Astrocyte of the cerebellum (primary cell): Measurements from ENCODE around the gene TSKS.

Experiments
- DNase-seq: peaks from one replicate; pipeline ENCODE4 v3.0.0-alpha.2; 2011; ENCODE audit warnings: low read depth
- H3K4me3 ChIP-seq: 2 replicates; pipeline ENCODE4 v1.5.1; 2011; ENCODE audit warnings: mild to moderate bottlenecking, low read depth, low read length, moderate library complexity
- in situ Hi-C: cut with HindIII; loops from 2 replicates; pipeline ENCODE4 v1.10.0; 2017; ENCODE audit warnings: low sequenced_read_pairs
- TF ChIP-seq, protein P1 (sequence below): IDR thresholded peaks from 2 replicates; pipeline ENCODE4 v1.5.1; 2012; ENCODE audit warnings: low read length, low read depth, moderate library complexity, mild to moderate bottlenecking; ENCODE audit errors: missing control alignments

The TSKS gene

DNA sequence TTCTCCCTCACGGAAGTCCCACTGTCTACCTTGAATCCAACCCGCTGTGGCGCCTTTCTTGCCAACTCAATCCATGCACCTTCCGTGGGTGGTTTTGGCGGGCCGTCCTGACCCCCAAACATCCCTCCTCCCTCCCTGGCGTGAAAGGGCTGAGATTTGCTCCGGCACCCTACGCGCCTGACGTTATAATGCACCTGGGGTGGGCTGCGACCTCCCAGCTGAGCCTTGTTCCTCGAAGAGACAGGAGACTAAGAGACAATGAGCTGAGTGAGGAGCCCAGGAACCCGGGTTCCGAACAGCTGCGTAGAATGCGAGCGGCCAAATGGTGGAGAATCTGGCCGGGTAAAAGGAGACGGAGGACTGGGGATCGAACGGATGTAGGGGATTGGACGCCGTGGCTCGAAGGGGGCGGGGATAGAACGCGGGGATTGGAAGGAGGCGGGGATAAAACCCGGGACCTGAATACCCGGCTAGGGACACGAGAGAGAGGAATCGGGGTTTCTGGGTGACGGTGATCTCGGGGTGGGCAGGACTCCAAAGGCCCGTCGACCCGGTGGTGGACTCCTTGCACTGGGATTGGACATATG, 72.4 kb downstream of the TSKS start, which contains the start of gene CPT1C:
Gene CPT1C, plus strand, starts transcription at position 461 of the 587 bp plus-strand sequence. CDS start 1,137 bp downstream, outside the sequence.
- H3K4me3 ChIP-seq = peak within 1 kb of the TSS; percentile 45
- TF ChIP-seq, protein P1, sequence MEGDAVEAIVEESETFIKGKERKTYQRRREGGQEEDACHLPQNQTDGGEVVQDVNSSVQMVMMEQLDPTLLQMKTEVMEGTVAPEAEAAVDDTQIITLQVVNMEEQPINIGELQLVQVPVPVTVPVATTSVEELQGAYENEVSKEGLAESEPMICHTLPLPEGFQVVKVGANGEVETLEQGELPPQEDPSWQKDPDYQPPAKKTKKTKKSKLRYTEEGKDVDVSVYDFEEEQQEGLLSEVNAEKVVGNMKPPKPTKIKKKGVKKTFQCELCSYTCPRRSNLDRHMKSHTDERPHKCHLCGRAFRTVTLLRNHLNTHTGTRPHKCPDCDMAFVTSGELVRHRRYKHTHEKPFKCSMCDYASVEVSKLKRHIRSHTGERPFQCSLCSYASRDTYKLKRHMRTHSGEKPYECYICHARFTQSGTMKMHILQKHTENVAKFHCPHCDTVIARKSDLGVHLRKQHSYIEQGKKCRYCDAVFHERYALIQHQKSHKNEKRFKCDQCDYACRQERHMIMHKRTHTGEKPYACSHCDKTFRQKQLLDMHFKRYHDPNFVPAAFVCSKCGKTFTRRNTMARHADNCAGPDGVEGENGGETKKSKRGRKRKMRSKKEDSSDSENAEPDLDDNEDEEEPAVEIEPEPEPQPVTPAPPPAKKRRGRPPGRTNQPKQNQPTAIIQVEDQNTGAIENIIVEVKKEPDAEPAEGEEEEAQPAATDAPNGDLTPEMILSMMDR = no peak
- in situ Hi-C loops = no loop called here
- peak; percentile 48 for DNase-seq

DNA sequence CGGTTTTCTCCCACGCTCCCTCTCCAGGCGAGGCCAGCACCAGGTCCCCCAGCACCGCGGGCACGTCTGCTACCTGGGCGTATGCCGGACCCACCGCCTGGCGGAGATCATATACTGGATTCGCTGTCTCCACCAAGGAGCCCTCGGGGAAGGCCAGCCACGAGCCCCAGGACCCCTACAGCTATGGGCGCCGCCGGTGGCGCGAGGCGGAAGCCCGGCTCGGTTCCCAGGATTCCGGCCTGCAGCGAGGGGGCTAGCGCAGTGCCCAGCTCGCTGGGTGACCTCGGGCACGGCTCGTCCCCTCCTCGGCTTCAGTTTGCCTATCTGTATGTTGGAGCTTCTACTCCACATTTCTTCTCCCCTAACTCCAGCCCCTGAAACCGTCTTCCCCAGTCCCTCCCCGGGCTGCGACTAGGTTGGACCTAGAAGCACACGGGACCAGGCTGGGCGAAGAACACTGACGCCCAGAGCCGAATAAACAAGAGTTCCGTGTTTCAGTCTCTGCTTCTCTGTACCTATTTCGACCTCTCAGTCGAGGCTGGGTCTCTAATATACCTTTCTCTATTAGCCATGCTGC, 72.9 kb downstream of the TSKS start:
- H3K4me3 ChIP-seq = peak overlapping the region; percentile 45

More for the DNA sequence above, 72.9 kb downstream of the TSKS start:
- DNase-seq = no peak
- in situ Hi-C loops = no loop called here
- TF ChIP-seq, protein P1 = no peak
